WTC11 (cell line): ENCODE results near the gene DACT3. TPM values are rescaled to one million over a fixed set of nuclear protein-coding genes. Genes with fewer than 3 reads are reported as not detected.

Source experiments
- ATAC-seq: fragments of 200-7000 bp; cut with Tn5 transposase; 2 replicates; pipeline ENCODE4 v1.10.0; 2021; ENCODE audit warnings: mild to moderate bottlenecking, moderate library complexity
- CTCF ChIA-PET: fragments of 300-600 bp; sonication (Branson Sonifier 250); formaldehyde crosslinking; loops from one replicate; lab custom pipeline; 2021; ENCODE audit warnings: antibody characterized with exemption; lab: Charles Lee
- POLR2A ChIA-PET: fragments of 350-600 bp; sonication (Branson Sonifier 250); formaldehyde crosslinking; loops from one replicate; lab custom pipeline; 2021; ENCODE audit warnings: antibody characterized with exemption; lab: Charles Lee
- DNase-seq: peaks from one replicate; pipeline ENCODE4 v3.0.0; 2021; ENCODE audit warnings: low spot score
- H3K27ac Mint-ChIP-seq: 2 replicates; pipeline ENCODE4 v1.8.0; 2021; ENCODE audit warnings: mixed read lengths
- H3K27me3 Mint-ChIP-seq: 2 replicates; pipeline ENCODE4 v1.8.0; 2021; ENCODE audit warnings: low read depth, mild to moderate bottlenecking, moderate library complexity, mixed read lengths
- H3K36me3 Mint-ChIP-seq: 2 replicates; pipeline ENCODE4 v1.8.0; 2021; ENCODE audit warnings: mixed read lengths
- H3K4me1 Mint-ChIP-seq: 2 replicates; pipeline ENCODE4 v1.8.0; 2022; ENCODE audit warnings: mixed read lengths
- H3K4me3 Mint-ChIP-seq: 2 replicates; pipeline ENCODE4 v1.8.0; 2021; ENCODE audit warnings: mild to moderate bottlenecking, moderate library complexity, mixed read lengths
- H3K9me3 Mint-ChIP-seq: 2 replicates; pipeline ENCODE4 v1.8.0; 2021; ENCODE audit warnings: mixed read lengths
- CREB1 ChIP-seq: sonication (generic); formaldehyde crosslinking; IDR thresholded peaks from 2 replicates; pipeline ENCODE4 v1.8.0; 2023; ENCODE audit warnings: mild to moderate bottlenecking, missing genetic modification reagents
- CREM ChIP-seq: sonication (generic); formaldehyde crosslinking; IDR thresholded peaks from 2 replicates; pipeline ENCODE4 v1.8.1; 2022; ENCODE audit warnings: mild to moderate bottlenecking, missing genetic modification reagents, moderate library complexity
- ELF4 ChIP-seq: sonication (generic); formaldehyde crosslinking; IDR thresholded peaks from 2 replicates; pipeline ENCODE4 v1.8.1; 2022; ENCODE audit warnings: low read depth, mild to moderate bottlenecking, moderate library complexity, missing genetic modification reagents
- ETV6 ChIP-seq: sonication (generic); formaldehyde crosslinking; IDR thresholded peaks from 2 replicates; pipeline ENCODE4 v1.8.1; 2022; ENCODE audit warnings: mild to moderate bottlenecking, missing genetic modification reagents
- FOXJ3 ChIP-seq: sonication (generic); formaldehyde crosslinking; IDR thresholded peaks from 2 replicates; pipeline ENCODE4 v1.9.0; 2021; ENCODE audit warnings: missing genetic modification reagents, mild to moderate bottlenecking, borderline replicate concordance
- FOXK1 ChIP-seq: sonication (generic); formaldehyde crosslinking; IDR thresholded peaks from 2 replicates; pipeline ENCODE4 v1.8.0; 2022; ENCODE audit warnings: mild to moderate bottlenecking, moderate library complexity, missing genetic modification reagents
- GRHL2 ChIP-seq: fragments of 250-450 bp; sonication (Bioruptor Pico); IDR thresholded peaks from 2 replicates; pipeline ENCODE4 v1.8.0; 2022; ENCODE audit warnings: mild to moderate bottlenecking, moderate library complexity; ENCODE audit not compliant: insufficient replicate concordance, severe bottlenecking
- GTF2I ChIP-seq: fragments of 250-450 bp; sonication (Bioruptor Pico); conservative IDR thresholded peaks from 2 replicates; pipeline ENCODE4 v1.4.0; 2021; ENCODE audit warnings: mild to moderate bottlenecking
- MXD4 ChIP-seq: fragments of 250-450 bp; sonication (Bioruptor Pico); IDR thresholded peaks from 2 replicates; pipeline ENCODE4 v1.8.0; 2021; ENCODE audit warnings: mild to moderate bottlenecking, moderate library complexity, borderline replicate concordance
- NFE2L1 ChIP-seq: sonication (generic); formaldehyde crosslinking; IDR thresholded peaks from 2 replicates; pipeline ENCODE4 v1.8.1; 2023; ENCODE audit warnings: missing genetic modification reagents
- NFYB ChIP-seq: sonication (generic); formaldehyde crosslinking; conservative IDR thresholded peaks from 2 replicates; pipeline ENCODE4 v1.8.0; 2022; ENCODE audit warnings: low read depth, missing genetic modification reagents
- RELA ChIP-seq: sonication (generic); formaldehyde crosslinking; IDR thresholded peaks from 2 replicates; pipeline ENCODE4 v1.8.1; 2022; ENCODE audit warnings: missing genetic modification reagents, mild to moderate bottlenecking, borderline replicate concordance
- SMAD4 ChIP-seq: sonication (generic); formaldehyde crosslinking; IDR thresholded peaks from 2 replicates; pipeline ENCODE4 v1.8.0; 2022; ENCODE audit warnings: mild to moderate bottlenecking, missing genetic modification reagents
- SOX15 ChIP-seq: fragments of 250-450 bp; sonication (Bioruptor Pico); IDR thresholded peaks from 2 replicates; pipeline ENCODE4 v1.9.0; 2021; ENCODE audit warnings: mild to moderate bottlenecking
- SP1 ChIP-seq: sonication (generic); formaldehyde crosslinking; conservative IDR thresholded peaks from 2 replicates; pipeline ENCODE4 v1.8.1; 2022; ENCODE audit warnings: missing genetic modification reagents
- TEAD1 ChIP-seq: sonication (generic); formaldehyde crosslinking; IDR thresholded peaks from 2 replicates; pipeline ENCODE4 v1.8.0; 2022; ENCODE audit warnings: mild to moderate bottlenecking, missing genetic modification reagents
- TP53 ChIP-seq: sonication (generic); formaldehyde crosslinking; IDR thresholded peaks from 2 replicates; pipeline ENCODE4 v1.8.1; 2023; ENCODE audit warnings: mild to moderate bottlenecking, missing genetic modification reagents
- total RNA-seq: library from RNA; stranded (reverse); gene quantifications from 3 replicates; pipeline ENCODE4 v1.2.3, GENCODE V29; 2021
- TF ChIP-seq, protein P1 (sequence below): fragments of 250-450 bp; sonication (Bioruptor Pico); IDR thresholded peaks from 2 replicates; pipeline ENCODE4 v1.9.0; 2021; ENCODE audit warnings: mild to moderate bottlenecking
- TF ChIP-seq, protein P2 (sequence below): sonication (generic); formaldehyde crosslinking; IDR thresholded peaks from 2 replicates; pipeline ENCODE4 v1.8.1; 2022; ENCODE audit warnings: mild to moderate bottlenecking, missing genetic modification reagents, moderate library complexity, borderline replicate concordance
- TF ChIP-seq, protein P3 (sequence below): sonication (generic); formaldehyde crosslinking; IDR thresholded peaks from 2 replicates; pipeline ENCODE4 v1.8.1; 2023; ENCODE audit warnings: mild to moderate bottlenecking, moderate library complexity, missing genetic modification reagents
- TF ChIP-seq, protein P4 (sequence below): fragments of 250-450 bp; sonication (Bioruptor Pico); conservative IDR thresholded peaks from 2 replicates; pipeline ENCODE4 v1.9.0; 2021; ENCODE audit warnings: mild to moderate bottlenecking

DACT3 gene
- total RNA-seq, 1 experiment from 2014 or later, result 1.9 TPM

DNA sequence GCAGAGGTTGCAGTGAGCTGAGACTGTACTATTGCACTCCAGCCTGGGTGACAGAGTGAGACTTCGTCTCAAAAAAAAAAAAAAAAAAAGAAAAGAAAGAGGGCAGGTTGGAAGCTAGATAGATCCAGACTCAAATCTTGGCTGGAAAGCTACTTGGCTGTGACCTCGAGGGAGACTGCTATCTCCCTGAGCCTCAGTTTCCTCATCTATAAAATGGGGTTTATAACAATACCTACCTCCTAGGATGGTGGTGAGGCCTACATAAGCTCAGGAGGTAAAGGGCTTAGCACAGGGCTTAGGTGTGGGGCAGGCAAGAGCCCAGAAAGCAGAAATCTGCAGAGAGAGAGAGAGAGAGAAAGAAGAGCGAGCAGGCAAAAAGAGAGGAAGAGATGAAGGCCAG lies 24.2 kb upstream of the DACT3 start:
- H3K27ac Mint-ChIP-seq, result no peak overlapping the region; the same call in 1 of the 2 replicates
- H3K27me3 Mint-ChIP-seq, result no peaks in the 10 kb centered on the region
- DNase-seq, result no peak
- peaks cover 66% of the 10 kb centered on the region for H3K36me3 Mint-ChIP-seq
- TF ChIP-seq SMAD4 (CRISPR knock-in tag) (no peak), SOX15 (no peak)
- TF ChIP-seq, protein P1, sequence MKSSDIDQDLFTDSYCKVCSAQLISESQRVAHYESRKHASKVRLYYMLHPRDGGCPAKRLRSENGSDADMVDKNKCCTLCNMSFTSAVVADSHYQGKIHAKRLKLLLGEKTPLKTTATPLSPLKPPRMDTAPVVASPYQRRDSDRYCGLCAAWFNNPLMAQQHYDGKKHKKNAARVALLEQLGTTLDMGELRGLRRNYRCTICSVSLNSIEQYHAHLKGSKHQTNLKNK, result no peak
- CTCF ChIA-PET, result interaction anchor here (0.9 kb wide), 1 partner anchor 46 kb away, joined by 3 read pairs; no protein-coding TSS in a partner anchor
- no peak overlapping the region for H3K4me3 Mint-ChIP-seq
- H3K9me3 Mint-ChIP-seq, result no peaks in the 10 kb centered on the region
- POLR2A ChIA-PET, result no interaction called here
- no peak for ATAC-seq
- no peaks in the 10 kb centered on the region for H3K4me1 Mint-ChIP-seq

GRCh38 chr19:46678110-46678732 lies 17.2 kb upstream of the DACT3 start:
- Mint-ChIP-seq H3K4me3 (no peak overlapping the region), H3K36me3 (peaks cover 58% of the 10 kb centered on the region), H3K9me3 (no peaks in the 10 kb centered on the region), H3K4me1 (0 out of 2 replicates have a peak, but pooled peaks cover 8% of the 10 kb centered on the region), H3K27me3 (no peaks in the 10 kb centered on the region), H3K27ac (peak overlapping the region; percentile 85)
- ChIA-PET CTCF (interaction anchor here (0.6 to 2.1 kb wide), 8 partner anchors 17 to 796 kb away, joined by 3 to 12 read pairs (median 3); partner anchors contain the start of gene DACT3), POLR2A (no interaction called here)
- TF ChIP-seq FOXK1 (CRISPR knock-in tag) (0 out of 2 replicates have a peak, but pooled peaks have one; percentile 21), SP1 (CRISPR knock-in tag) (peak; percentile 17; the same call in 1 of the 2 replicates), NFE2L1 (CRISPR knock-in tag) (no peak)
- ATAC-seq, result peak; percentile 87
- peak; percentile 90 for DNase-seq

- ATAC-seq (peak; percentile 97), DNase-seq (peak; percentile 88)
- ChIA-PET CTCF (interaction anchor here (0.5 to 1.5 kb wide), 12 partner anchors 11 to 394 kb away, joined by 3 to 25 read pairs (median 4); partner anchors contain the start of gene DACT3), POLR2A (interaction anchor here (0.5 kb wide), 1 partner anchor 781 kb away, joined by 3 read pairs; no protein-coding TSS in a partner anchor)
- H3K27ac Mint-ChIP-seq, result peak overlapping the region; percentile 91
- TF ChIP-seq ETV6, result no peak
- peak; percentile 61; the same call in 1 of the 2 replicates for TF ChIP-seq CREM
- peak; percentile 97 for TF ChIP-seq NFYB
- TF ChIP-seq, protein P2, sequence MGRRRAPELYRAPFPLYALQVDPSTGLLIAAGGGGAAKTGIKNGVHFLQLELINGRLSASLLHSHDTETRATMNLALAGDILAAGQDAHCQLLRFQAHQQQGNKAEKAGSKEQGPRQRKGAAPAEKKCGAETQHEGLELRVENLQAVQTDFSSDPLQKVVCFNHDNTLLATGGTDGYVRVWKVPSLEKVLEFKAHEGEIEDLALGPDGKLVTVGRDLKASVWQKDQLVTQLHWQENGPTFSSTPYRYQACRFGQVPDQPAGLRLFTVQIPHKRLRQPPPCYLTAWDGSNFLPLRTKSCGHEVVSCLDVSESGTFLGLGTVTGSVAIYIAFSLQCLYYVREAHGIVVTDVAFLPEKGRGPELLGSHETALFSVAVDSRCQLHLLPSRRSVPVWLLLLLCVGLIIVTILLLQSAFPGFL, result no peak
- no peaks in the 10 kb centered on the region for H3K27me3 Mint-ChIP-seq
- H3K4me1 Mint-ChIP-seq, result 0 out of 2 replicates have a peak, but pooled peaks cover 8% of the 10 kb centered on the region
- no peak overlapping the region for H3K4me3 Mint-ChIP-seq
- peaks cover 6% of the 10 kb centered on the region; the same call in 1 of the 2 replicates for H3K9me3 Mint-ChIP-seq
- H3K36me3 Mint-ChIP-seq, result peaks cover 43% of the 10 kb centered on the region
Observed at GRCh38 chr19:46674416-46675178, 13.6 kb upstream of the DACT3 start.

DNA sequence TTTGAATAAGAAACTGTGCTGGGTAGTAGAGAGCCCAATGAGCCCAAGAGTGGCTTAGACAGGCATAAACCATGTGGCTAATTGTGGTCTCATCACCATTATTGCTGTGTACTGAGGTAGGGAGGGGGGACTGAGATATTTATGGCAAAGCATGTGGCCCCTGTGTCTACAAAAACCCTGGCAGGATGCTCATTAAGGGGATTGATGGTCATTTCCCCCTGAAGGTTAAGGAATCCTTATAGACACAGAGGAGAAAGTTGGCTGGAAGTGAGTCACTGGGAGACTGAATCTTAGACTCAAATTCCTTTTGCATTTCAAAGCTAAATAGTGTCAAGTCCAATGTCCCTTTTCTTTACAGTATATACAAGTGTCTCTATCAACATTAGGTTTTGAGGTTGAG lies 9.8 kb upstream of the DACT3 start:
- peaks cover 6% of the 10 kb centered on the region; the same call in 1 of the 2 replicates for H3K9me3 Mint-ChIP-seq
- H3K4me1 Mint-ChIP-seq, result no peaks in the 10 kb centered on the region
- H3K27ac Mint-ChIP-seq, result no peak overlapping the region
- no peaks in the 10 kb centered on the region for H3K27me3 Mint-ChIP-seq
- DNase-seq (no peak), ATAC-seq (no peak)
- no peak overlapping the region for H3K4me3 Mint-ChIP-seq
- POLR2A ChIA-PET, result no interaction called here
- peaks cover 22% of the 10 kb centered on the region for H3K36me3 Mint-ChIP-seq
- CTCF ChIA-PET, result interaction anchor here (0.8 to 1.2 kb wide), 3 partner anchors 8 to 56 kb away, joined by 3 to 5 read pairs (median 3); partner anchors contain the start of gene DACT3
- TF ChIP-seq, protein P3, sequence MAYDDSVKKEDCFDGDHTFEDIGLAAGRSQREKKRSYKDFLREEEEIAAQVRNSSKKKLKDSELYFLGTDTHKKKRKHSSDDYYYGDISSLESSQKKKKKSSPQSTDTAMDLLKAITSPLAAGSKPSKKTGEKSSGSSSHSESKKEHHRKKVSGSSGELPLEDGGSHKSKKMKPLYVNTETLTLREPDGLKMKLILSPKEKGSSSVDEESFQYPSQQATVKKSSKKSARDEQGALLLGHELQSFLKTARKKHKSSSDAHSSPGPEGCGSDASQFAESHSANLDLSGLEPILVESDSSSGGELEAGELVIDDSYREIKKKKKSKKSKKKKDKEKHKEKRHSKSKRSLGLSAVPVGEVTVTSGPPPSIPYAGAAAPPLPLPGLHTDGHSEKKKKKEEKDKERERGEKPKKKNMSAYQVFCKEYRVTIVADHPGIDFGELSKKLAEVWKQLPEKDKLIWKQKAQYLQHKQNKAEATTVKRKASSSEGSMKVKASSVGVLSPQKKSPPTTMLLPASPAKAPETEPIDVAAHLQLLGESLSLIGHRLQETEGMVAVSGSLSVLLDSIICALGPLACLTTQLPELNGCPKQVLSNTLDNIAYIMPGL (CRISPR knock-in tag), result no peak
- TF ChIP-seq FOXK1 (CRISPR knock-in tag) (no peak), TEAD1 (CRISPR knock-in tag) (no peak), FOXJ3 (no peak), SOX15 (no peak), CREB1 (CRISPR knock-in tag) (no peak), GRHL2 (CRISPR knock-in tag) (no peak), ELF4 (no peak), RELA (CRISPR knock-in tag) (no peak), GTF2I (CRISPR knock-in tag) (no peak), MXD4 (CRISPR knock-in tag) (no peak), ETV6 (no peak), TP53 (CRISPR knock-in tag) (no peak)
- TF ChIP-seq, protein P2, result no peak
- TF ChIP-seq, protein P4, sequence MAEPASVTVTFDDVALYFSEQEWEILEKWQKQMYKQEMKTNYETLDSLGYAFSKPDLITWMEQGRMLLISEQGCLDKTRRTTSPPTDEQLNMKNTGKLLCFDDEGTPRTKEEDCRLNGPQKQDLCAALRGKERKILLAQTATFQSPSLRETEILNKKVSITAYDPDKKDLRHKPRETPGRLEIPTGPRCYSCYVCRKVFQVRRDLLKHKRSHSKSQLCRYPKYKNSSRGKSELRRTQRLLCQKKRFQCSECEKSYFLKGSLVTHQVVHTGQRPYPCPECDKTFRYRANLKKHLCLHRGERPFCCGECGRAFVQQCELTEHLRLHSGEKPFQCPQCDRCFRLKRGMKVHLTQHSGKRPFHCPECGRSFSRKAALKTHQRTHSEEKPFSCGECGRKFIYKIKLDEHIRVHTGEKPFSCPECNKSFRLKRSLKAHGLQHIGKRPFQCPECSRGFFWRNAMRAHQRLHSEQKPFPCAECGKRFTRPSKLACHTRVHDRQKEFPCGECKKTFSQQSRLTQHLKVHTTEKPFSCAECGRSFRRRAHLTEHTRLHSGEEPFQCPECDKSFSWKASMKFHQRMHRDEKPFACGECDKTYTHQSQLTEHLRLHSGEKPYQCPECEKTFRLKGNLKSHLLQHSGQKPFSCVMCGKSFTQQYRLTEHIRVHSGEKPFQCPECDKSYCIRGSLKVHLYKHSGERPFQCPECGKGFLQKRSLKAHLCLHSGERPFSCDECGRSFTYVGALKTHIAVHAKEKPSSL, result no peak
